HL-60 (cell line): ENCODE data around the gene TPCN1.

ENCODE experiments used
- DNase-seq, 2 experiments: peaks; one replicate each; pipeline ENCODE4 v3.0.0-alpha.2; 2010 to 2020; ENCODE audit warnings: low read depth in 1 of 2, low spot score in 1 of 2
- H3K27ac ChIP-seq: fragments of 250-450 bp; sonication (Bioruptor Pico); replicated peaks from 2 replicates; pipeline ENCODE4 v1.5.1; 2020; ENCODE audit warnings: mild to moderate bottlenecking, moderate library complexity
- H3K27me3 ChIP-seq: fragments of 250-450 bp; sonication (Bioruptor Pico); 2 replicates; pipeline ENCODE4 v1.5.1; 2021; ENCODE audit warnings: mild to moderate bottlenecking, moderate library complexity; ENCODE audit not compliant: insufficient read depth, poor library complexity, severe bottlenecking
- H3K4me3 ChIP-seq: replicated peaks from 2 replicates; pipeline ENCODE4 v1.5.1; 2011; ENCODE audit warnings: mild to moderate bottlenecking, control low read depth, low read length; ENCODE audit not compliant: insufficient read depth
- CTCF ChIP-seq: IDR thresholded peaks from one replicate; pipeline ENCODE4 v1.5.1; 2011; ENCODE audit warnings: low read length, control low read depth, inconsistent platforms; ENCODE audit not compliant: insufficient read depth
- GABPA ChIP-seq: IDR thresholded peaks from 2 replicates; pipeline ENCODE4 v1.6.1; 2012; ENCODE audit warnings: low read depth
- POLR2AphosphoS5 ChIP-seq: IDR thresholded peaks from 2 replicates; pipeline ENCODE4 v1.6.1; 2012; ENCODE audit warnings: low read depth
- SPI1 ChIP-seq: IDR thresholded peaks from 2 replicates; pipeline ENCODE4 v1.6.1; 2012; ENCODE audit warnings: low read depth, mild to moderate bottlenecking, borderline replicate concordance
- TF ChIP-seq, protein P1 (sequence below): IDR thresholded peaks from 2 replicates; pipeline ENCODE4 v1.6.1; 2012; ENCODE audit warnings: low read depth; ENCODE audit not compliant: insufficient replicate concordance

TPCN1 gene

DNA sequence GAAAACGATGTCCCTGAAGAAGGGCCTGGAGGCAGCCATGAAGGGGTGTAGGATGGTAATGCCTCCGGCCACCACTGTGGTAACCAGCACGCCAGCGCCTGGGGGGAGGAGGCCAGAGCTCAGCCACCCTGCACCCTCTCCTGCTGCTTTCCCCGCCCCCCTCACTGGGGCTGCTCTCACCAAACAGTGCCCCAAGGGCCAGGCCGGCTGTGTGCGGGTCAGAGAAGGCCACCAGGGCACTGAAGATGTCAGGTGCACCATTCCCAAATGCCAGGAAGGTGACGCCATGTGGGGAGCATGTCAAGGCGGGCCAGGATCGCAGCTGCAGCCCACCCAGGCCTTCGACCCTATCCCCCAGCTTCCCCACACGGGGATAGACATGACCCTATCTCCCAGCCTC, 99.1 kb downstream of the TPCN1 start:
- TF ChIP-seq POLR2AphosphoS5, result no peak
- TF ChIP-seq CTCF, result no peak
- TF ChIP-seq GABPA, result no peak
- Histone ChIP-seq H3K27ac (no peak overlapping the region), H3K4me3 (no peak overlapping the region), H3K27me3 (no peaks in the 10 kb centered on the region)
- no peak for DNase-seq

- peak in 1 of 2 experiments; percentile 56 for DNase-seq
Measured at GRCh38 chr12:113322343-113322742, 101.1 kb downstream of the TPCN1 start.

GRCh38 chr12:113325916-113326315, 104.7 kb downstream of the TPCN1 start:
- no peaks in the 10 kb centered on the region for H3K27me3 ChIP-seq
- H3K27ac ChIP-seq, result no peak overlapping the region
- no peak overlapping the region for H3K4me3 ChIP-seq
- DNase-seq, result no peak
- TF ChIP-seq CTCF, result no peak
- TF ChIP-seq, protein P1, sequence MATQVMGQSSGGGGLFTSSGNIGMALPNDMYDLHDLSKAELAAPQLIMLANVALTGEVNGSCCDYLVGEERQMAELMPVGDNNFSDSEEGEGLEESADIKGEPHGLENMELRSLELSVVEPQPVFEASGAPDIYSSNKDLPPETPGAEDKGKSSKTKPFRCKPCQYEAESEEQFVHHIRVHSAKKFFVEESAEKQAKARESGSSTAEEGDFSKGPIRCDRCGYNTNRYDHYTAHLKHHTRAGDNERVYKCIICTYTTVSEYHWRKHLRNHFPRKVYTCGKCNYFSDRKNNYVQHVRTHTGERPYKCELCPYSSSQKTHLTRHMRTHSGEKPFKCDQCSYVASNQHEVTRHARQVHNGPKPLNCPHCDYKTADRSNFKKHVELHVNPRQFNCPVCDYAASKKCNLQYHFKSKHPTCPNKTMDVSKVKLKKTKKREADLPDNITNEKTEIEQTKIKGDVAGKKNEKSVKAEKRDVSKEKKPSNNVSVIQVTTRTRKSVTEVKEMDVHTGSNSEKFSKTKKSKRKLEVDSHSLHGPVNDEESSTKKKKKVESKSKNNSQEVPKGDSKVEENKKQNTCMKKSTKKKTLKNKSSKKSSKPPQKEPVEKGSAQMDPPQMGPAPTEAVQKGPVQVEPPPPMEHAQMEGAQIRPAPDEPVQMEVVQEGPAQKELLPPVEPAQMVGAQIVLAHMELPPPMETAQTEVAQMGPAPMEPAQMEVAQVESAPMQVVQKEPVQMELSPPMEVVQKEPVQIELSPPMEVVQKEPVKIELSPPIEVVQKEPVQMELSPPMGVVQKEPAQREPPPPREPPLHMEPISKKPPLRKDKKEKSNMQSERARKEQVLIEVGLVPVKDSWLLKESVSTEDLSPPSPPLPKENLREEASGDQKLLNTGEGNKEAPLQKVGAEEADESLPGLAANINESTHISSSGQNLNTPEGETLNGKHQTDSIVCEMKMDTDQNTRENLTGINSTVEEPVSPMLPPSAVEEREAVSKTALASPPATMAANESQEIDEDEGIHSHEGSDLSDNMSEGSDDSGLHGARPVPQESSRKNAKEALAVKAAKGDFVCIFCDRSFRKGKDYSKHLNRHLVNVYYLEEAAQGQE, result no peak
- no peak for TF ChIP-seq POLR2AphosphoS5

More at GRCh38 chr12:113322343-113322742, 101.1 kb downstream of the TPCN1 start:
- Histone ChIP-seq H3K27ac (no peak overlapping the region), H3K27me3 (no peaks in the 10 kb centered on the region), H3K4me3 (no peak overlapping the region)
- TF ChIP-seq POLR2AphosphoS5 (no peak), SPI1 (no peak), GABPA (no peak), CTCF (no peak)
- TF ChIP-seq, protein P1, result no peak

DNA sequence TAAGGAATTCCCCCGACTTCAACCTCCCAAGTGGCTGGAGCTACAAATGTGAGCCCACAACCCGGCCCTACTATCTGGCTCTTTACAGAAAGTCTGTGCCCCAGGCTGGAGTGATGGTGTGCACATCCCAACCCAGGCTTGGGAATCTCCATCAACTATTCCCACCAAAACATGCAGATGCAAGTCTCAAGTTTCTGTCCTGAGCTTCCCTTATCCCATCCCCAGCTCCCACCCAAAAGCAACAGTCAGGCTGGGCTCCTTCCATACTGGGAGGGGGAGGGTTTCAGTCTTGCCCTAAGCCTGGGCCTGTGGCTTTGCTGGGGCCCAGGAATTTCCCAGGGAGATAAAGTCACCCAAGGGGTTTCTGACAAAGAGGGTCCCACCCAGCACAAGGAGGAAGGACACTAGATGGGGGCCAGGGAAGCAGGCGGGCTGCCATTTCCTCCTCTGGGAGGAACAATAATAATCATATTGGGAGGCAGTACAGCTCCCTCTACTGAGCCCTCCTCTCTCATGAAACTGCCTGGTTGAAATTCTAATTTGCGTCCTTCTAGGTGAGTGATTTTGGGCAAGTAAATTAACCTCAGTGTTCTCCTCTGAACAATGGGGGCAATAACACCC, 105.6 kb downstream of the TPCN1 start:
- H3K27me3 ChIP-seq, result no peaks in the 10 kb centered on the region
- H3K4me3 ChIP-seq, result no peak overlapping the region
- no peak for DNase-seq
- TF ChIP-seq, protein P1, result no peak
- TF ChIP-seq GABPA, result no peak
- no peak for TF ChIP-seq POLR2AphosphoS5
- TF ChIP-seq CTCF, result no peak
- no peak for TF ChIP-seq SPI1
- no peak overlapping the region for H3K27ac ChIP-seq
